Gastroesophageal sphincter (tissue), 3 donors: ENCODE measurements around the gene ZEB1.

Source experiments
- CTCF ChIP-seq, 4 experiments: fragments of 200-600 bp in 2 of 4; fragments of 450-650 bp in 2 of 4; sonication (generic) in 1 of 4; IDR thresholded peaks; one replicate each; pipeline ENCODE4 v1.5.1; 2017 to 2019; ENCODE audit warnings: antibody characterized with exemption in 4 of 4, mild to moderate bottlenecking in 2 of 4, moderate library complexity in 2 of 4
- EP300 ChIP-seq: sonication (generic); formaldehyde crosslinking; IDR thresholded peaks from one replicate; pipeline ENCODE4 v1.6.1; 2017; ENCODE audit warnings: antibody characterized with exemption, mild to moderate bottlenecking
- POLR2A ChIP-seq, 2 donors: fragments of 450-650 bp; IDR thresholded peaks; one replicate each; pipeline ENCODE4 v1.6.1; 2017; ENCODE audit warnings: antibody characterized with exemption in 2 of 2, mild to moderate bottlenecking in 2 of 2, moderate library complexity in 1 of 2
- POLR2AphosphoS5 ChIP-seq: sonication (generic); formaldehyde crosslinking; IDR thresholded peaks from one replicate; pipeline ENCODE4 v1.6.1; 2017; ENCODE audit warnings: antibody characterized with exemption

- TF ChIP-seq CTCF (IDR thresholded peaks at IDR 0.05) = no peak
- no peak for TF ChIP-seq EP300
- no peak for TF ChIP-seq POLR2A (IDR thresholded peaks at IDR 0.05)
- TF ChIP-seq POLR2AphosphoS5 = no peak
These were observed 62.8 kb downstream of the ZEB1 start for GRCh38 chr10:31381766-31382316.
